HepG2 (cell line): ENCODE measurements around the gene MYL3.

Source experiments
- CTCF ChIP-seq: sonication (generic); formaldehyde crosslinking; IDR thresholded peaks from 2 replicates; pipeline ENCODE4 v1.5.0; 2020; ENCODE audit warnings: mild to moderate bottlenecking, missing genetic modification reagents, moderate library complexity
- DPF2 ChIP-seq: sonication (generic); formaldehyde crosslinking; IDR thresholded peaks from 2 replicates; pipeline ENCODE4 v1.4.0; 2020; ENCODE audit warnings: mild to moderate bottlenecking, low read depth, missing genetic modification reagents, borderline replicate concordance
- ELK4 ChIP-seq: sonication (generic); formaldehyde crosslinking; IDR thresholded peaks from 2 replicates; pipeline ENCODE4 v1.9.0; 2021; ENCODE audit warnings: missing genetic modification reagents, borderline replicate concordance
- EZH2 ChIP-seq: conservative IDR thresholded peaks from 2 replicates; pipeline ENCODE4 v1.6.1; 2012; ENCODE audit warnings: mild to moderate bottlenecking, low read depth, low read length, moderate library complexity
- POLR2A ChIP-seq, 2 experiments: IDR thresholded peaks; 2 replicates each; pipeline ENCODE4 v1.6.1; 2011; ENCODE audit warnings: low read depth in 2 of 2, low read length in 2 of 2, mild to moderate bottlenecking in 1 of 2, moderate library complexity in 1 of 2; ENCODE audit not compliant: insufficient read depth in 1 of 2
- PRMT3 ChIP-seq: sonication (generic); formaldehyde crosslinking; IDR thresholded peaks from 2 replicates; pipeline ENCODE4 v1.8.1; 2022; ENCODE audit warnings: low read depth, mild to moderate bottlenecking, moderate library complexity, missing genetic modification reagents, borderline replicate concordance
- SP4 ChIP-seq: sonication (generic); formaldehyde crosslinking; IDR thresholded peaks from 2 replicates; pipeline ENCODE4 v1.8.1; 2023; ENCODE audit warnings: mild to moderate bottlenecking, missing genetic modification reagents
- SRF ChIP-seq: IDR thresholded peaks from 2 replicates; pipeline ENCODE4 v1.6.1; 2011; ENCODE audit warnings: mild to moderate bottlenecking, low read depth, low read length, moderate library complexity
- ZNF121 ChIP-seq: sonication (generic); formaldehyde crosslinking; IDR thresholded peaks from 2 replicates; pipeline ENCODE4 v1.5.0; 2020; ENCODE audit warnings: mild to moderate bottlenecking, missing genetic modification reagents

GRCh38 chr3:46850468-46850779, 12.8 kb downstream of the MYL3 start:
- TF ChIP-seq POLR2A (IDR thresholded peaks at IDR 0.05; ENCODE audit: insufficient read depth in 1 of 2, low read depth in 2 of 2, low read length in 2 of 2): no peak
- no peak for TF ChIP-seq EZH2
- TF ChIP-seq DPF2: no peak
- TF ChIP-seq SRF: no peak
- TF ChIP-seq ELK4 (CRISPR knock-in tag): no peak
- no peak for TF ChIP-seq PRMT3
- TF ChIP-seq SP4 (CRISPR knock-in tag): no peak
- TF ChIP-seq CTCF (CRISPR knock-in tag): no peak
- TF ChIP-seq ZNF121 (CRISPR knock-in tag): no peak
